Lower leg skin (tissue), 4 donors: Measurements from ENCODE around the gene PARPBP. TPM values are rescaled to one million over a fixed set of nuclear protein-coding genes. Genes with fewer than 3 reads are reported as not detected.

ENCODE experiments used
- DNase-seq, 2 donors: peaks; one replicate each; pipeline ENCODE4 v3.0.0-alpha.2; 2019; ENCODE audit warnings: low spot score in 2 of 2
- H3K4me3 ChIP-seq: fragments of 200-600 bp; sonication (generic); 2 replicates; pipeline ENCODE4 v1.5.1; 2017; ENCODE audit warnings: mild to moderate bottlenecking, low read depth; ENCODE audit not compliant: poor library complexity, severe bottlenecking
- CTCF ChIP-seq, 3 donors: fragments of 450-650 bp; IDR thresholded peaks; one replicate each; pipeline ENCODE4 v1.5.1; 2016; ENCODE audit warnings: antibody characterized with exemption in 3 of 3, mild to moderate bottlenecking in 3 of 3, moderate library complexity in 2 of 3
- POLR2A ChIP-seq, 2 donors: fragments of 450-650 bp; IDR thresholded peaks; one replicate each; pipeline ENCODE4 v1.6.1; 2016 to 2017; ENCODE audit warnings: antibody characterized with exemption in 2 of 2, mild to moderate bottlenecking in 1 of 2, moderate library complexity in 1 of 2
- WGBS, 2 donors: methylation state at CpG; one replicate each; pipeline ENCODE4 v1.1.5; 2018; 5-methylcytosine and 5-hydroxymethylcytosine counted together
- intact Hi-C: fragments of 100-400 bp; cut with DNase I; formaldehyde crosslinking; loops from one replicate; pipeline ENCODE4 v1.15.0; 2023; ENCODE audit warnings: low total_unique reads
- total RNA-seq, 4 donors: library from RNA; depleted of rRNA; stranded (reverse); fragments of >200 nt; gene quantifications; one replicate each; pipeline ENCODE4 v1.1.0, GENCODE V29; 2016

The PARPBP gene
- total RNA-seq, 4 donors from 2014 or later: 1.2 to 2.0 (median 1.6) TPM

- TF ChIP-seq POLR2A (IDR thresholded peaks at IDR 0.05): no peak
- no peak for TF ChIP-seq CTCF (IDR thresholded peaks at IDR 0.05)
- intact Hi-C loops: no loop called here
- H3K4me3 ChIP-seq: no peak overlapping the region
Measured at GRCh38 chr12:102171951-102172350, 52.0 kb downstream of the PARPBP start.

GRCh38 chr12:102172436-102172835 lies 52.5 kb downstream of the PARPBP start:
- no peak for TF ChIP-seq CTCF (IDR thresholded peaks at IDR 0.05)
- no peak for TF ChIP-seq POLR2A (IDR thresholded peaks at IDR 0.05)
- no peak for DNase-seq
- intact Hi-C loops: no loop called here
- H3K4me3 ChIP-seq: no peak overlapping the region

More at GRCh38 chr12:102171951-102172350, 52.0 kb downstream of the PARPBP start:
- DNase-seq: no peak

GRCh38 chr12:102174117-102174516 lies 54.1 kb downstream of the PARPBP start:
- WGBS, 2 donors: 92 to 94% methylated on average over 2 of the region's 2 CpGs
- DNase-seq: no peak
- intact Hi-C loops: no loop called here

GRCh38 chr12:102174761-102175160 lies 54.8 kb downstream of the PARPBP start:
- H3K4me3 ChIP-seq: no peak overlapping the region
- intact Hi-C loops: no loop called here
- TF ChIP-seq CTCF (IDR thresholded peaks at IDR 0.05): no peak
- no peak for TF ChIP-seq POLR2A (IDR thresholded peaks at IDR 0.05)
- WGBS, 2 donors: 85 to 87% methylated on average over 2 of the region's 2 CpGs
- no peak for DNase-seq

More at GRCh38 chr12:102174117-102174516, 54.1 kb downstream of the PARPBP start:
- TF ChIP-seq CTCF (IDR thresholded peaks at IDR 0.05): no peak
- TF ChIP-seq POLR2A (IDR thresholded peaks at IDR 0.05): no peak
- H3K4me3 ChIP-seq: no peak overlapping the region

- intact Hi-C loops: no loop called here
- TF ChIP-seq POLR2A (IDR thresholded peaks at IDR 0.05): no peak
- TF ChIP-seq CTCF (IDR thresholded peaks at IDR 0.05): no peak
- H3K4me3 ChIP-seq: no peak overlapping the region
- 77 to 83% methylated on average over 2 of the region's 2 CpGs for WGBS, 2 donors
- DNase-seq: no peak
Measured at GRCh38 chr12:102182635-102183034, 62.7 kb downstream of the PARPBP start.

- 69 to 79% methylated on average over 4 of the region's 4 CpGs for WGBS, 2 donors
- intact Hi-C loops: no loop called here
- TF ChIP-seq CTCF (IDR thresholded peaks at IDR 0.05) (no peak), POLR2A (IDR thresholded peaks at IDR 0.05) (no peak)
- H3K4me3 ChIP-seq: no peak overlapping the region
- no peak for DNase-seq
Measured at GRCh38 chr12:102195826-102196225, 75.8 kb downstream of the PARPBP start.
